Hepatocyte (in vitro differentiated cells): ENCODE results near the gene DYNC2LI1. TPM values are rescaled to one million over a fixed set of nuclear protein-coding genes. Genes with fewer than 3 reads are reported as not detected.

Experiments
- DNase-seq: peaks from one replicate; pipeline ENCODE4 v3.0.0-alpha.2; 2016; ENCODE audit warnings: low spot score
- H2AFZ ChIP-seq: fragments of 200-600 bp; sonication (generic); 2 replicates; pipeline ENCODE4 v1.6.0; 2016; ENCODE audit warnings: antibody characterized with exemption, mild to moderate bottlenecking
- H3K27ac ChIP-seq: fragments of 200-600 bp; sonication (generic); 2 replicates; pipeline ENCODE4 v1.5.1; 2016; ENCODE audit warnings: mild to moderate bottlenecking
- H3K27me3 ChIP-seq: fragments of 200-600 bp; sonication (generic); 2 replicates; pipeline ENCODE4 v1.6.1; 2016
- H3K36me3 ChIP-seq: fragments of 200-600 bp; sonication (generic); replicated peaks from 2 replicates; pipeline ENCODE4 v1.5.1; 2016; ENCODE audit warnings: low read depth; ENCODE audit not compliant: insufficient read depth
- H3K4me1 ChIP-seq: fragments of 200-600 bp; sonication (generic); 2 replicates; pipeline ENCODE4 v1.5.1; 2016; ENCODE audit warnings: mild to moderate bottlenecking, moderate library complexity; ENCODE audit not compliant: insufficient read depth
- H3K4me2 ChIP-seq: fragments of 200-600 bp; sonication (generic); 2 replicates; pipeline ENCODE4 v1.6.0; 2016
- H3K4me3 ChIP-seq: fragments of 200-600 bp; sonication (generic); 2 replicates; pipeline ENCODE4 v1.5.1; 2016; ENCODE audit warnings: mild to moderate bottlenecking
- H3K79me2 ChIP-seq: fragments of 200-600 bp; sonication (generic); 2 replicates; pipeline ENCODE4 v1.6.0; 2017; ENCODE audit warnings: mild to moderate bottlenecking
- H3K9me2 ChIP-seq: fragments of 200-600 bp; sonication (generic); replicated peaks from 2 replicates; pipeline ENCODE4 v1.6.0; 2017; ENCODE audit warnings: mild to moderate bottlenecking; ENCODE audit not compliant: insufficient read depth
- H3K9me3 ChIP-seq: fragments of 200-600 bp; sonication (generic); 2 replicates; pipeline ENCODE4 v1.5.1; 2016; ENCODE audit warnings: low read depth, mild to moderate bottlenecking
- H4K20me1 ChIP-seq: fragments of 200-600 bp; sonication (generic); 2 replicates; pipeline ENCODE4 v1.6.0; 2016; ENCODE audit warnings: mild to moderate bottlenecking; ENCODE audit not compliant: insufficient read depth, poor library complexity, severe bottlenecking
- CTCF ChIP-seq: fragments of 200-600 bp; sonication (generic); IDR thresholded peaks from 2 replicates; pipeline ENCODE4 v1.5.1; 2016; ENCODE audit warnings: antibody characterized with exemption, mild to moderate bottlenecking; ENCODE audit not compliant: poor library complexity
- EZH2 ChIP-seq: fragments of 200-600 bp; sonication (generic); IDR thresholded peaks from 2 replicates; pipeline ENCODE4 v1.6.1; 2016; ENCODE audit warnings: antibody characterized with exemption, mild to moderate bottlenecking, borderline replicate concordance
- EZH2phosphoT487 ChIP-seq: fragments of 200-600 bp; sonication (generic); IDR thresholded peaks from one replicate; pipeline ENCODE4 v1.6.1; 2018; ENCODE audit warnings: antibody characterized with exemption, mild to moderate bottlenecking, low read depth, moderate library complexity; ENCODE audit not compliant: unreplicated experiment, severe bottlenecking
- WGBS: methylation state at CpG from one replicate; pipeline ENCODE4 v1.1.6; 2016; ENCODE audit warnings: low lambda C conversion rate; ENCODE audit errors: missing lambda C conversion rate; 5-methylcytosine and 5-hydroxymethylcytosine counted together
- polyA plus RNA-seq: library from polyadenylated mRNA; unstranded; fragments of >200 nt; fragmentation: Nextera tagmentation; extraction: Ambion mirVana; gene quantifications from 2 replicates; pipeline ENCODE4 v1.2.1, GENCODE V29; 2016
- total RNA-seq: library from RNA; depleted of rRNA; stranded (reverse); fragments of >200 nt; gene quantifications from 2 replicates; pipeline ENCODE4 v1.2.3, GENCODE V29; 2014

Gene DYNC2LI1
- total and polyA plus RNA-seq, 2 experiments from 2014 or later, result 22.7 to 40.4 TPM

GRCh38 chr2:43791035-43791765 lies 17.4 kb downstream of the DYNC2LI1 start:
- Histone ChIP-seq H3K4me1 (no peaks in the 10 kb centered on the region), H3K9me2 (no peaks in the 10 kb centered on the region), H3K4me3 (no peak overlapping the region), H2AFZ (no peak overlapping the region), H3K27me3 (no peaks in the 10 kb centered on the region), H3K36me3 (no peaks in the 10 kb centered on the region), H3K9me3 (no peaks in the 10 kb centered on the region), H3K27ac (no peak overlapping the region), H3K79me2 (no peaks in the 10 kb centered on the region), H4K20me1 (no peaks in the 10 kb centered on the region), H3K4me2 (no peak overlapping the region)
- TF ChIP-seq EZH2 (no peak), EZH2phosphoT487 (no peak), CTCF (no peak)
- WGBS, result 97% methylated on average over 2 of the region's 2 CpGs
- DNase-seq, result no peak

- no peak overlapping the region for H3K4me2 ChIP-seq
- no peaks in the 10 kb centered on the region for H3K4me1 ChIP-seq
- H3K27me3 ChIP-seq, result no peaks in the 10 kb centered on the region
- DNase-seq, result no peak
- no peaks in the 10 kb centered on the region for H3K79me2 ChIP-seq
- H3K9me2 ChIP-seq, result no peaks in the 10 kb centered on the region
- no peak overlapping the region for H3K4me3 ChIP-seq
- H3K36me3 ChIP-seq, result no peaks in the 10 kb centered on the region
- no peak for TF ChIP-seq CTCF
- no peak overlapping the region for H2AFZ ChIP-seq
- H3K27ac ChIP-seq, result no peak overlapping the region
- no peaks in the 10 kb centered on the region for H3K9me3 ChIP-seq
- no peaks in the 10 kb centered on the region for H4K20me1 ChIP-seq
- 71% methylated on average over 3 of the region's 3 CpGs for WGBS
Measured at GRCh38 chr2:43792653-43793052, 18.8 kb downstream of the DYNC2LI1 start.

GRCh38 chr2:43794956-43795355 lies 21.1 kb downstream of the DYNC2LI1 start:
- no peak overlapping the region for H3K27ac ChIP-seq
- H3K9me2 ChIP-seq, result no peaks in the 10 kb centered on the region
- no peaks in the 10 kb centered on the region for H3K4me1 ChIP-seq
- no peaks in the 10 kb centered on the region for H4K20me1 ChIP-seq
- H3K79me2 ChIP-seq, result no peaks in the 10 kb centered on the region
- no peaks in the 10 kb centered on the region for H3K27me3 ChIP-seq
- H3K4me3 ChIP-seq, result no peak overlapping the region
- H2AFZ ChIP-seq, result no peak overlapping the region
- DNase-seq, result no peak
- no peaks in the 10 kb centered on the region for H3K9me3 ChIP-seq
- no peaks in the 10 kb centered on the region for H3K36me3 ChIP-seq
- no peak overlapping the region for H3K4me2 ChIP-seq
- 95% methylated on average over 9 of the region's 9 CpGs for WGBS
- TF ChIP-seq CTCF (no peak), EZH2 (no peak), EZH2phosphoT487 (no peak)
